HG03045 (cell line): ENCODE results near the gene LGSN.
"Not testable (repeated sequence)": the region's sequence is repeated elsewhere in the genome, so short reads cannot be mapped to it uniquely, and the experiment has no call there.

Source experiments
- ATAC-seq: cut with Tn5 transposase; IDR thresholded peaks from one replicate; pipeline ENCODE4 v1.9.1; 2021; ENCODE audit warnings: mild to moderate bottlenecking, moderate library complexity; ENCODE audit not compliant: unreplicated experiment

LGSN gene

DNA sequence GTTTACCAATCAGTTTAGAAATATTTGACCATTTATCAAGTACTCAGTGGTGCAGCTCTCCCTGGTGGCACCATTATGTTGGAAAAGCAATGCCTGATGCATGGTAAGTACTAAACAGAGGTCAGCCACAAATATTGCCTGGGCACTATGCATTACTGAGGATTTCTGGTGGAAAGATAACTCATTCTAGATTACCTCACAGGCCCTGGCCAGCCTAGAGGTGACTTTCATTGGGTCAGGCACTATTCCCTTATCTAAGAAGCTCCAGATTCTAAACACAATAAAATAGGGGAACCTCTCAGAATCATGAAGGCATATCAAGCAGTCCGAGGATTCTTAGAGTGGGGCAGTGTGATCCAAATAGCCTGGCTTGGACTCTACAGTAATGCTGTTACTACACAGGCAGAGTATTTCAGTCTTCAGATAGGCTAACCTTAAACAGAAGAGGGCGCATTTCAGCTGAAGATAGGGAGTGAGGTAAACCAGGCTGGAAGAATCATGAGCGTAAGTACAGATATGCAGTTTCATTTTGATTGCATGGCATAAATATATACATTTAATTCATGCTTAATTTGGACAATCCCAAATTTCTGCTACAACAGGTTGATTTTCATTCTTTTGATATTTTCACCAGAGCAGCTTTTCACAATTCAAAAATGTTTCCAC, 12.1 kb downstream of the LGSN start:
- ATAC-seq, result peak; percentile 71

DNA sequence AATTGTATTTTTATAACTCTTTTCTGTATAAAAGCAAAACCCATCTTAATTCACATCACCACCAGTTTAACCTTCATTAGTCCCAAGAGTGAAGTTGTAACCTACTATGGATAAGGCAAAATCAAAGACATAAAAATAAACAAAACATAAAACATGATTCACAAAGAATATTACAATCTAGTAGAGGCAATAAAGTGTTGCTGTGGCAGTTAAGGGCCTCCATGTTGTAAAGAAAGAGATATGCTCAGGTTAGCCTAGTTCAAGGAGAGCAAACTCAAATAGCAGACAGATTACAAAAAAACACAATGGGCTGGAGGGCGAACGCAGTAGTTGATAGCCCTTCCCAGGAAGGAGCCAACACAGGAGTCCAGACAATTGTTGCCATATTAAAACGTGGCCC, 13.4 kb downstream of the LGSN start:
- no peak for ATAC-seq

DNA sequence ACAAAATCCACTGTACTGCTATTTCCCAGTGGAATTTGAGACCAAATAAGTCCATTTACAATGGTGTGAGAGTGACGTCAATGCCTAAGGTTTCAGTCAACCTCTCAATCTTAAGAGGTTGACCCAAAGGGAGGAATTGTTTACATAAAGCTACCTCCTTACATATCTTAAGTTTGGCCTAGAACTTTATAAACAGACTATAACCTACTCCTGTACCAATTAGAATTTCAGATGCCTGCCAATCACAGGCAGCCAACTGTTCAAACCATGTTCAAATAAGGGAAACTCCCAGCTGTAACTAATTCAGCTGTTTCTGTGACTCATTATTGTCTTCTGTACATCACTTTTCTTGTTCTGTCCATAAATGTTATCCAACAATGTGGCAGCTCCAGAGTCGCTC, 14.5 kb downstream of the LGSN start:
- no peak for ATAC-seq

DNA sequence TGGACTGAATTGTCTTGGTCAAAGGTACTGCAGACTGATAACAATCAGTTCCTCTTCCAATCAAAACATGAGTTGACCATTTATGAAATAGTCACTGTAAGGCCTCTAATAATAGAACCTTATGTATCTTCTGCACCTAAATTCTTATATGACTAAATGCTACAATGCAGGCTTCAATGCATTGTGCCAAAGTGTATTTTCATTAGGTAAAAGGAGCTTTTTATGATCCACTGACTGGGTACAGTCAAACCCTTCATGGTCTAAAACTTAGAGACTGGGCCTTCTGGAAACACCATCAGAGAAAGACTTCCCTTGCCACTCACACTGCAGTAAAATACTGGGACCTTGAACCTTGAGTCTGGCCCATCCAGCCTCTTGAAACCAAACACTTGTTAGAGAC, 16.3 kb downstream of the LGSN start:
- no peak for ATAC-seq

DNA sequence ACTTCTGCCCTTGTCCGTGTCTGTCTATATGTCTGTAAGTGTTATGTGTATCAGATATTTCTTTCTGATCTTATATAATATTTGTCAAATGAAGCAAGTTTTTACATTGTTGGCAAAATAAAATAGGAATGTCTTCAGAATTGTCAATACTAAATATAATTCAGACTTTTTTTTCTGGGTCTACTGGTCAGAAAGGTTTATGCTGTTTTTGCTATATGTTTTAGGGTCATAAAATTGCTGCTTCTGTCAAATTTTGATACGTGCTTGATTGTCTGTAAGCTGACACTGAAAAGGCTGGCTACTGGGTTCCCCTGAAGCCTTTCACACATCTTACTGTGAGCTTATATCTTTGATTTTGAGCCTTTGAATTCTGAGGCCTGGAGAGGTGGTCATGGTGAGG, 20.1 kb downstream of the LGSN start:
- no peak for ATAC-seq

DNA sequence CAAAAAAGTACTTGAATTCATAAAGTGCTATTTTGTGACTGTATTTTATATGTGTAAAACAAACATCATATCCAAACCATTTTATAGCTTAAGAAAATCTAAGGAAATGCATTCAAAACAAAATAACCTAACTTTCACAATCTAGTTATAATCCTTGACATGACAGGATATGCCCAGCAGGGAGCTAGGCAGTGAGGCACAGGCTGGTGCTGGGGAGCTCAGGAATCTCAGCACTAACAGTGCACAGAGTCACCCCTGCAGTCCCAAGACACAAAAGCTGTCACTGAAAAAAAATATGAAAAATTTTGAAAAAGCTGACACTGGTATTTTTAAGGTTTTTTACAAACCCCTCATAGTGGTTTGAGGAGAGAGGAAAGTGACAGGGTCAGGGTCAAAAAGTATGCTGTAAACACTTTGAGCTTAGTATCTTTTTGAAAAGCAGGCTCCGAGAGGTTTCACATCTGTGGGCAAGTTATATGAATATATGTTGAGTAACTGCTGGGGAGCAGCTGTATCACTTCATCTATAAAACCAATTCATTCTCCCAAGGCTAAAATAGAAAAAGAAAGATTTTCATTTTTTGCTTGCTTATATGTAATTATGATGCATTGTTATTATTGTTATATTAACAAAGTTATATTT, 24.1 kb downstream of the LGSN start:
- no peak for ATAC-seq

DNA sequence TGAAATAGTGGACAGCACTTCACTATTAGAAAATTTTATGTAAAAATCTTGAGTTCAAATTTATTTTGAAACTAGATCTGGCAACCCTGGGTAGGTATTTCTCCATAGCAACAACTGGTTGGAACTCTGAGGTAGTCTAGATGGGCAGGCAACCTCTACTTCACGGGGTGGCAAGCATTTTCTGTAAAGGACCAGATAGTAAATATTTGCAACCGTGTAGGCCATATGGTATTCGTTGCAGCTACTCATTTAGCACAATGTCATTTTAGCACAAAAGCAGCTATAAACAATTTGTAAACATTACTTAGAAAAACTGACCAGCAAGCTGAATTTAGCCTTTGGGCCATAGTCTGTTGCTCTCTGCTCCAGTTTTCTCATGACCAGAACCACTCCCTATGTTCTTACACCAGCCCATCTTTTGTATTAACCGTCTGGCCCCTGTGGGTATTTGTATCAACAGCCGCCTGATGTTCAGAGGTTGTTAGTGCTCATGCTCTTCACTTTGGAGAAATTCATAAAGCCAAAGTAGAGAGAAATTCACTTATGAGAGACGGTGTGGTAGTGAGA, 29.2 kb downstream of the LGSN start:
- no peak for ATAC-seq

DNA sequence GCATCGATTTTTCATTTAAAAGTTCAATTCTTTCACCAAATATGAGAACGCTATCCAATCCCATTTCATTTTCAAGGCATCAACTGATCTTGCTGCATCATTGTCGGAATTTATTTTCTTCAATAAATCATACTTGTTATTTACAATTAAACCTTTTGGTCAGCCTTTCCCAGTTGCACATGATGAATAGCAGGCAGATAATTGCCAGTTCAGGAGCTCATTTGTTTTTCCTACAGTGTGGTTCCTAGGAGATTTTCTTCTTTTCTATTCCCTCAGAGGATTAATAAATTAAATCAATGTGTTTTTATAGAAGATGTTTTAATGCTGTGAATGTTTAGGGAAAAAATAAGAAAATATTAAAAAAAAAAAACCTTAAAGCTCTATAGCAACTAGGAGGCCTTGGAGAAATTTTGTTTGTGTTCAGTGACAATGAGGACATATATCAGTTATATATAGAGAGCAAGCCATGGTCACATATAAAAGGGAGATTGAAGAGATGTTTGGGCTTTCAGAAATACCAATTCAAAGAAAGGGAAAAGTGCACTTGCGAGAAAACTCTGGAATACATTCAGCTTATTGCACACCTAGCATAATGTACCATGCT, 30.4 kb downstream of the LGSN start:
- no peak for ATAC-seq

DNA sequence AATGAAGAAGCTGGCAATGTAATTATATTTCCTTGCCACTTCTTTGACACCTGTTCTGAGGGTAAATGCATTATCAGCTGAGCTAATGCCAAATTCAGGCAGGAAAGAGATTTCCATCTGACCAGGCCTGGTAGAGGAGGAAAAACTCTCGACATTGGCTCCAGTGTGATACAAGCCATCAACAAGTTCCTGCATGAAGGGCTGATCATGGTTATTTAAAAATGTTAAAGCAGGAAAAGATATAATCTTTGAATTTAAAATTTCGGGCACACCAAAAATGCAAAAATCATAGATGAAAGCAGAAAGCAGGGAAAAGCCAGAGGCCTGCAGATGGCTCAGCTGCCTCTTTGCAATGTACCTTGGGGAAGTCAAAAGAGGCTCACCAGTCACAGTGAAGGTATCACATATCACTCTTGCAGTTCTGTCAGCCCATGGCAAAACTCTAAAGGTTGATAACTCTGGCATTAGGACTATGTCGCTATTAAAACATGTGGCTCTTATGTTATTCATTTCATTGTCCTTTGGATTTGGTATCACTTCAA, 39.1 kb downstream of the LGSN start:
- ATAC-seq, result no peak

DNA sequence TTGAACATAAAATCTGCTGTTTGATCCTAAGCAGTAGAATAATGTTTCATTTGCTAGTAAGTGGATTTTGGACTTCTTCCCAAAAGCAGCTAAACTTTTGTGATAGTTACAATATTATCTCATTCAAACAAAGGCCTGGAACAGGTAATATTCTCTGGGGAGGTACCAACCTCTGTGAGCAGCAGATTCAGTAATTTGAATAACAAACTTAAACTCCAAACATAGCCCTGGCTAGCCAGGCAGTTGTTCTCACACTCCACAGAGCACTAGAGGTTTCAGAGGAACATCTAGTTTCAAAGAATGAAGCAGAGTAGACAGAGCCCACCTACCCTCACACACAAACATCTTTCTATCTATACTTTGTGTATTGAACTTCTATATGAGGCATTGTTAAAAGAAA, 40.9 kb downstream of the LGSN start:
- ATAC-seq, result no peak

DNA sequence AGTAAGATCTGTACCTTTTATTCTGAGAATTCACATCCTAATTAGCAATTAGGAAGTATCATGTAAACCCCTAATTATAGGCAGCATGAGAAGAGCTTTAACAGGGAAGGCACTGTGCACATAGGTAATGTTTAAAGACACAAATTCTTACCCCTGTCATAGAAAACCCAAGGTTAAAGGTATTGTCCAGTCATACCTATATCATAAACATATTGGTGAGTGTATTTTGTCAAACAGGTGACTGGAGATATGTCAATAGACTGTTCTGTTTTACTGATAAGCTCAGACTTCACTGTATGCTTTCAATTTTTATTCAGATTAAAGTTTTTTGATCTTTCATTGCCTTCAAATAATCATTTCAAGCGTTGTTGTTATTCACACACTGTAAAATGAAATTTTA, 43.8 kb downstream of the LGSN start:
- no peak for ATAC-seq

DNA sequence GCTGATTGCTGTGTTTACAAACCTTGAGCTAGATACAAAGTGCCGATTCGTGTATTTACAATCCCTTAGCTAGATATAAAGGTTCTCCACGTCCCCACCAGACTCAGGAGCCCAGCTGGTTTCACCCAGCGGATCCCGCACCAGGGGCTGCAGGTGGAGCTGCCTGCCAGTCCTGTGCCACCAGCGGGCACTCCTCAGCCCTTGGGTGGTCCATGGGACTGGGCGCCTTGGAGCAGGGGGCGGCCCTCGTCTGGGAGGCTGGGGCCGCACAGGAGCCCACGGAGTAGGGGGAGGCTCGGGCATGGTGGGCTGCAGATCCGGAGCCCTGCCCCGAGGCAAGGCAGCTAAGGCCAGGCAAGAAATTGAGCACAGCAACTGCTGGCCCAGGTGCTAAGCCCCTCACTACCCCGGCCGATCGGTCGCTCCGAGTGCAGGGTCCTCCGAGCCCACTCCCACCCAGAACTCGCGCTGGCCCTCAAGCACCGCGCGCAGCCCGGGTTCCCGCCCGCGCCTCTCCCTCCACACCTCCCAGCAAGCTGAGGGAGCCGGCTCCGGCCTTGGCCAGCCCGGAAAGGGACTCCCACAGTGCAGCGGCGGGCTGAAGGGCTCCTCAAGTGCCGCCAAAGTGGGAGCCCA, 44.9 kb downstream of the LGSN start:
- ATAC-seq, result not testable (repeated sequence)

DNA sequence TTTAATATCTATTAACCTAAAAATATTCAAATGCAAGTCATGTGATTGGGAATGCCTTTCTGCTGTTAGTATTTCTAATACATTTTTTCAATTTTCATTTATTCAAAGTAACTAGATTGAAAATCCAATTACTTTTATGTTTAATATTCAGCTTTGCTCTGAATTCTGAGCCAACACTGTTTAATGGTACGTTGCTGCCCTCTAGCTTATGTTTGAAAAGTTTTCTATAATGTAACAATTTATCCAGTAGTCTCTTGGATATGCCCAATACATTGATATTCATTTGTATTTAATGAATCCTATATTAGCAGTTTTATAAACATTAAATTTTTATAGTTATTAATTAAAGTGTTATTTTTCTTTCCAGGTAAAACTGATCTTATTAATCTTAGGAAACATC, 47.4 kb downstream of the LGSN start:
- ATAC-seq, result no peak

DNA sequence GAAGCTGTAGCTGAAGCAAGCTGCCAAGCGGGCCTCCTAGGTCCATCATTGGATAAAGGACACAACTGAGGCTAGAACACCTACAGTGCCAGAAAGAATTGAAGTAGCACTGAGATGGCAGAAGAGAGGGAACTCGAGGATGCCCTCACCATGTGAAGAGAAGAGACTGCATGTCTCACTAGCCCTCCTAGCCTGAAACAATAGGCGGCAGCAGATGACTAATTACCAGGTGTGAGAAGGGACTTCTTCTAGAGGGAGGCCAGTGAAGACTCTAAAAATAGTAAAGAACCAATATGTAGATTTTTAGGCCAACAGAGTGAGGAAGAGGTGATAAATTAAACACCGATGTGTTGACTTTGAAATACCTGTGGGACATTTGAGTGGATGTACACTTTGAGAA, 50.3 kb downstream of the LGSN start:
- ATAC-seq, result peak; percentile 66

DNA sequence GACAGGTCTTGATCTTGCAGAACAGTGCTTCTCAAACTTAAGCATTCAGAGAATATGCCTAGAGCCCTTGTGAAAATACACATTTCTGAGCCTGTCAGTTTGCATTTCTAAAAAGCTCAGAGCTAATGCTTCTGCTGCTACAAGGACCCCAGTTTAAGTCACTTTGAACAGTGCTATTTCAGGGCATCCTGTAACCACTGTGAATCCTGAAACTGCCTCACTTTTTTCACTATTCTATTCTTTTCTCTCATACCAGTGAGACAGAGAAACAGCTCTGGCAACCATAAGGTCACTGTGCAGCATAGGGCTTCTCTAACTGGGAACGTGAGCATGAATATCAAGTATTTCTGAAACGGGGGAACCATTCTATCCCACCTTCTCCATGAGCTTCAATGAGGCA, 51.2 kb downstream of the LGSN start:
- ATAC-seq, result peak; percentile 85

DNA sequence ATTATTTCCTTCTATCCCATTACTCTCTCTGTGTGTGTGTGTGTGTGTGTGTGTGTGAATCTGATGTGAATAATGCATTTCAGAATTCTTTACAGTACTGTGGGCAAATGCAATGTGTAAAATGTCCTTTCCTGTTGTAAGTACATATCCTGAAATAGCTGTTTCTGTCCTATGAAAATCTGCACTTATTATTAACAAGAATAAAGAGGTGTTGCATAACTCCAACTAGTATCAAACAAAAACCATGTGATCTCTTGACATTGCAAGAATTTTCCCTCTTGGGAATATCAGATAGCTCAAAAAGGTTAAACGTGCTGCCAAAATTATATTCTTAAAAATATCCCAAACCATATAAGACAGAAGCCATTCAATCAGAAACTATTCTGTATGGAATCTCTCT, 52.0 kb downstream of the LGSN start:
- ATAC-seq, result no peak

DNA sequence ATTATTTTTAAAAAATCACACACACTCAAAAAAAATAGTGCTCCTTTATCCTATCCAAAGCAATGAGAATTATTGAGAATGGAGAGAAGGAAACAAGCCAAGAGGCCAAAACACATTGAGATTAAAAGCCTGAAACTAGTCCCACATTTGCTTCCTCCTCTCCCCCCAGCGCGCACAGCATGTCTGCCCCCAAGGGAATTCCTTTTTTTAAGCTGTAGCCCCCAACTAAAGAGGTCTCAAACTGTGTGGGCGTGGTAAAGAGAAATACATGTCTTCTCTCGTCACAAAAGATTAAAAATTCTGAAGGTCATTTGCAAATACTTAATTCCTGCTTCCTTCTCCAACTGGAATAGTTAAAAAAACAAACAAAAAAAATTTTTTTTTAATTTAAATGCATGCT, 52.7 kb downstream of the LGSN start:
- no peak for ATAC-seq

DNA sequence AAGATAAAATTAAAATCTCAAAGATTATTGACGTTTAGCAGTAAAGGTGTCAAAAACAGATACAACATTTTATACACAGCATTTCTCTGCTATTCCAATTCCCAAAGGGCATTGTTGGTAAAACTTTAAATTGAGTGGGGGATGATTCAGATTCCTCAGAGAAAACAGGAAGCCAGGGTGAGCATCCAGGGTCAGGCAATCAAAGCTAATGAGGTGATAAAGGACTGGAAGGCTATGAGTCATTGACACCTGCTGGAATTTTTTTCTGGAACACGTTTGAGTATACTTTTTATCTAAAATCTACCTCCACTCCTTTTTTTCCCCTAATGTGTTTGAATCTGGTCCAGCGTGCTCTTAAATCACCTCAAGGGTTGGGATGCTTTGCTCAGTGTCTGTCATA, 56.3 kb downstream of the LGSN start:
- no peak for ATAC-seq

DNA sequence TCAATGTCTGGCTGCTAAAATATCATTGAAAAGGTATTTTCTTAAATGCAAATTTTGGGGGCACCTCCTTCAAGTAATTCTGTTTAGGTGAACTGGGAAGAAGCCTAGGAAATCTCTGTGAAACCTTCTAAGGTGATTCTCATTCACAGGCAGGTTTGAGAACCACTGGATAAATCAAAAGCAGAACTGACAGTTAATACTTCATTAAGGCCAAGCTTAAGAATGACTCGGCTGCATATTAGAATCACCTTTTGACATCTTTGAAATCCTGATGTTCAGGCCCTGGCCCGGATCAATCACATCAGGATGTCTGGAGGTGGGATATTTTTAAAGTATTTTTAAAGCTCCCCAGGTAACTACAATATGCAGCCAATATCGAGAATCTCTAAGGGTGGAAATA, 58.0 kb downstream of the LGSN start:
- peak; percentile 62 for ATAC-seq

DNA sequence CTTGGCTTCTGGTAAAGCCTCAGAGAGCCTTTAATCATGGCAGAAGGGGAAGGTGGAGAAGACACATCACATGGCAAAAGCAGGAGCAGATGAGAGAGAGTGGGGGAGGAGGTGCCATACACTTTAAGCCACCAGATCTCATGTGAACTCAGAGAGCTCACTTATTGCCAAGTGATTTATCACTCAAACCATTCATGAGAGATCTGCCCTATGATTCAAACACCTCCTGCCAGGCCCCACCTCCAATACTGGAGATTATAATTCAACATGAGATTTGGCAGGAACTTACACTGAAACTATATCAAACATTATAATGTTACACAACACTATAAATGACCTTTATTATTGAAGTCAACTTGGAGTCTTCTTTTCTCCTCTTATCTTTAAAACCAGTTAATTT, 60.6 kb downstream of the LGSN start:
- no peak for ATAC-seq

DNA sequence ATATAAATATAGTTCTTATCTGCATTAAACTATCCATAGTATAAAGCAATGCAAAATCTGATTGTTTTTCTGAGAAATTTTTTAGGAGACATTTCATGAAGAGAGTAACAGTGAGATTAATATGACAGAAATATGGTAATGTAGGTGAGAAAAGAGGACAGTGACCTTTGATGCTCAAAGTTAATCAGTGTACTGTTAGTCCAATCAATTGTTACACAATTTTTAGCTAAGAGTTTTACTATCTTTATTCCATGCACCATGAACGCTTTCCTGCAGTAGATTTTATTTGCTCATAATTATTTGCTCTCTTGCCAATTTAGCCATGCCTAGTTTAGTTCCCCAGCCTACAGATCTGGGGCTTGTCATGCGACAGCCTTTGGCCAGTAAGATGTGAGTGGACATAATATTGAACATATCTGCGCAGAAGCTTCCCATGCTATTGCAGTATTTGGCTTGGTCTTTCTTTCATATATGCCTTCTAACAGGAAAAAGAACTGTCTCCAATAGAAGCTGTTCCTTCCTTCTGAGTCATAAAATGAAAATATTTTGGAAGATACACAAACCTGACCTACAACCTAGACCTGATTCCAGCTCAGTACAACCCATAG, 69.8 kb downstream of the LGSN start:
- no peak for ATAC-seq
